ENCODE data around the gene FLOT2.

- TF ChIP-seq CTCF (IDR thresholded peaks at IDR 0.05) (no peak), POLR2A (IDR thresholded peaks at IDR 0.05) (no peak)
These were observed 38.7 kb downstream of the FLOT2 start for GRCh38 chr17:28858801-28859355.
